GM19025 (cell line): Measurements from ENCODE around the gene CSNK1D.

Experiments used
- ATAC-seq: cut with Tn5 transposase; IDR thresholded peaks from one replicate; pipeline ENCODE4 v1.9.1; 2021; ENCODE audit warnings: mild to moderate bottlenecking, low read depth, moderate library complexity; ENCODE audit not compliant: unreplicated experiment

CSNK1D gene

GRCh38 chr17:82273327-82274133 lies at the start of gene CSNK1D:
Gene CSNK1D, minus strand, starts transcription at chr17:82273700. Its CDS starts 319 bp downstream, at chr17:82273381.
- ATAC-seq, result peak; percentile 69

- no peak for ATAC-seq
Observed at GRCh38 chr17:82322526-82323453, 49.3 kb upstream of the CSNK1D start.

DNA sequence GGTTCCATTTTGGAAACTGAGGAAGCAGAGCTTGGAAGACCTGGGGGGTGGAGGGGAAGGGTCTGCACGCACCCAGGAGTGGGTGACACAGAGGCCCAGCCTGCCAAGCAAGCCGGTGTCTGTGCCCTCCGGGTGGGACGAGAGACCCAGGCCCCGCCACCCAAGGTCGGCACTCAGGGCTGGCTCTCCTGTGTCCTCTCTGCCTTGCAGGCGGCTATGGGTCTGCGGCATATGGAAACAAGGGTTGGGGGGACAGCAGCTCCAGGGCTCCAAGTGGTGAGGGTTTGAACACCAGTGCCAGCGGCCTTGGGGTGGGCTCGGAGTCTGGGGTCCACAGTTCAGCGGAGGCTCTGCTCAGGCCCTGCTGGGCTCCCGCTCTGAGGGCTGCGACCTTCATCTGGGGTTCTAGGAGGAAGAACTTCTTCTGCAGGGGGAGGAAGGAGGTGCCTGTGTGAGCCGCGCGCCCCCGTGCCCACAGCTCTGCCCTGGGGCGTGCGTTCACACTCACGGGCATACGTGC lies 48.5 kb upstream of the CSNK1D start:
- ATAC-seq, result no peak

DNA sequence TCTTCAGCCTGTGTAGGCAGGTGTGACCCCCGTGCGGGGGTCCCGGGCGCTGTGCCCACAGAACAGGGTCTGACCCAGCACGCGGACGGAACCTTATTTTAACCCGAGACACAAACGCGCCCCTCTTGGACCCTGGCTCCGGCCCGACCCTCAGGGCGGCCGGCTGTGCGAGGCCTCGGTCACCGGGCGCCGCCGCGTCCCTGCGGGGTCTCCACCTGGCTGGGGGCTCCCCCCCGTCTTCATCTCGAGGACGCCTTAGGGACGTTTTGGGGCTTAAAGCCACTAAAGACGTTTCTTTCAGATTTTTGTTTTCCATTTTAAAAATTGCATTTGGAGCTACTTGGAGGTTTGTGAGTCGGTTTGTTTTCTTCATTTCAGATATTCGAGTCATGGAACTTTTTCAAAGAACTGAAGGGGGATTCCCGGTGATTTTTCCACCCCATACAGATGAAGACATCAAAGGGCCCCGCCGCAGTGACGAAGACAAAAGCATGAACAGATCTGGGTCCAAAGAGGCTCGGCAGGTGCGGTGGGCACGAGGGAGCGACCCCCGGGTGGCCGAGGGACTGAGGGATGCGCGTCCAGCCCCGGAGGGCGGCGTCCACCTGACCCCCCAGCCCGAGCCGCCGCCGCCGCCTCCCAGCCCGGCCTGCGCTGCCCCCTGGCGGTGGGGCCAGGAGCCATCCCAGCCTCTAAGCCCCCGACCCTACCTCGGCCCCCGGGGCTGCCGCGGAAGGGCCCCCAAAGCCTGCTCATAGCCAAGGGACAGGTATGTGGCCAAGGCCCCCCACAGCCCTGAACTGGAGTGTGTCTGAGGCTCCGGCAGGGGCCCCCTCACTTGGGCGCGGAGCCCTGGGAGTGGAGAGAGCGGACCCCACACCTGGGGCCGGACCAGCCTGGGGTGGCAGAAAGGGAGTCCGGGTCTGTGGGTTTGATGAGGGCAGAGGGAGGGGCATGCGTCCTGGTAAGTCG lies 47.7 kb upstream of the CSNK1D start:
- no peak for ATAC-seq

GRCh38 chr17:82320140-82320840 lies 46.8 kb upstream of the CSNK1D start:
- ATAC-seq, result no peak

DNA sequence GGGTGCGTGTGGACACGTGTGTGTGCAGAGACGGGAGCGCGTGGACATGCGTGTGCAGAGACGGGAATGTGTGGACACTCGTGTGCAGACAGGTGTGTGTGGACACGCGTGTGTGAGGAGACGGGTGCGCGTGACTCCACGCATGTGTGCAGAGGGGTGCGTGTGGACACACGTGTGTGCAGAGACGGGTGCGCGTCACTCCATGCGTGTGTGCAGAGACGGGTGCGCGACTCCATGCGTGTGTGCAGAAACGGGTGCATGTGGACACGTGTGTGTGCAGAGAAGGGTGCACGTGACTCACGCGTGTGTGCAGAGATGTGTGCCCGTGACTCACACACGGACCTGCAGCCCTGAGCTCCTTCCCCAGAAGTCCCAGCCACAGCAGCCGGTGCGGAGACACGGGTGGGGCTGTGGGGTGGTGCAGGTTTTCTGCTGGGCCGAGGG lies 46.1 kb upstream of the CSNK1D start:
- no peak for ATAC-seq

DNA sequence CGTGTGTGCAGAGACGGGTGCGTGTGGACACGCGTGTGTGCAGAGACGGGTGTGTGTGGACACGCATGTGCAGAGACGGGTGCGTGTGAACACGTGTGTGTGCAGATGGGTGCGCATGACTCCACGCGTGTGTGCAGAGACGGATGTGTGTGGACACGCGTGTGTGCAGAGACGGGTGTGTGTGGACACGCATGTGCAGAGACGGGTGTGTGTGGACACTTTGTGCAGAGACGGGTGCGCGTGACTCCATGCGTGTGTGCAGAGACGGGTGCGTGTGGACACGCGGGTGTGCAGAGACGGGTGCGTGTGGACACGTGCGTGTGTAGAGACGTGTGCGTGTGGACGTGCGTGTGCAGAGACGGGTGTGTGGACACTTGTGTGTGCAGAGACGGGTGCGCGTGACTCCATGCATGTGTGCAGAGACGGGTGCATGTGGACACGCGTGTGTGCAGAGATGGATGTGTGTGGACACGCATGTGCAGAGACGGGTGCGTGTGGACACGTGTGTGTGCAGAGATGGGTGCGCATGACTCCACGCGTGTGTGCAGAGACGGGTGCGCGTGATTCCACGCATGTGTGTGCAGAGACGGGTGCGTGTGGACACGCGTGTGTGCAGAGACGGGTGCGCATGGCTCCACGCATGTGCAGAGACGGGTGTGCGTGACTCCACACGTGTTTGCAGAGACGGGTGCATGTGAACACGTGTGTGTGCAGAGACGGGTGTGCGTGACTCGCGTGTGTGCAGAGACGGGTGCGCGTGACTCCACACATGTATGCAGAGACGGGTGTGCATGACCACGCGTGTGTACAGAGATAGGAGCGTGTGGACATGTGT lies 45.5 kb upstream of the CSNK1D start:
- ATAC-seq, result no peak

GRCh38 chr17:82318169-82318498 lies 44.6 kb upstream of the CSNK1D start:
- ATAC-seq, result no peak

- ATAC-seq, result no peak
Observed at GRCh38 chr17:82317394-82318168, 44.1 kb upstream of the CSNK1D start, which contains the start of gene CD7. Gene CD7, minus strand, starts transcription at chr17:82317608. Its CDS starts 113 bp downstream, at chr17:82317495.

DNA sequence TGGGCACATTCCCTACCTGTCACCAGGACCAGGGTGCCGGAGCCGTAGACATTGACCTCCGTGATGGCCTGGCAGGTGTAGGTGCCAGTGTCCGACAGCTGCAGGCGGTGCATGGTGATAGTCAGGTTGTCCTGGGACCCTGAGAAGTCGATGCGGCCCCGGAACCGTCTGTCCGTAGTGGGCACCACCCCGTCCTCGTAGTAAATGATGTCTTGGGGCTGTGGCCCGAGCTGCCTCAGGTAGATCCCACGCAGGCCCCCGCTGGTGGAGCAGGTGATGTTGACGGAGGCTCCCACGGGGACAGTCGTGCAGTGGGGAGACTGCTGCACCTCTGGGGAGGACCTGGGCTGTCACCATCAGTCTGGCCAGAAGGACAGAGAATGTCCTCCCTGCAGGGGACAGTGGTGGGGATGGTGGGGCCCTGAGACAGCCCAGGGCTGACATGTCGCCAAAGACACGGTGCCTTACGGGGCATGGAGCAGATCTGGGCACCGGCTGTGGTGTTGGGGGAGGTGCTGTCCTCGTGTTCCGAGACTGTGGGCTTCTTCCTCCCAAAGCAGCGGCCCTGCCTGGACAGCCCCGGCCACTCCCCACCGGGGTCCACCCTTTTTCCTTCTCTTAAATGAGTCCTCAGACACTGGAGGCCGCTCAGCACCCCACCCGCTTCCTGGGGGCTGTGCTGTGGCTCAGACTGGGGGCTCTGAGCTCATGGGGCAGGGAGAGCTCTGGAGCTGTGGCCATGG lies 43.3 kb upstream of the CSNK1D start:
- no peak for ATAC-seq

DNA sequence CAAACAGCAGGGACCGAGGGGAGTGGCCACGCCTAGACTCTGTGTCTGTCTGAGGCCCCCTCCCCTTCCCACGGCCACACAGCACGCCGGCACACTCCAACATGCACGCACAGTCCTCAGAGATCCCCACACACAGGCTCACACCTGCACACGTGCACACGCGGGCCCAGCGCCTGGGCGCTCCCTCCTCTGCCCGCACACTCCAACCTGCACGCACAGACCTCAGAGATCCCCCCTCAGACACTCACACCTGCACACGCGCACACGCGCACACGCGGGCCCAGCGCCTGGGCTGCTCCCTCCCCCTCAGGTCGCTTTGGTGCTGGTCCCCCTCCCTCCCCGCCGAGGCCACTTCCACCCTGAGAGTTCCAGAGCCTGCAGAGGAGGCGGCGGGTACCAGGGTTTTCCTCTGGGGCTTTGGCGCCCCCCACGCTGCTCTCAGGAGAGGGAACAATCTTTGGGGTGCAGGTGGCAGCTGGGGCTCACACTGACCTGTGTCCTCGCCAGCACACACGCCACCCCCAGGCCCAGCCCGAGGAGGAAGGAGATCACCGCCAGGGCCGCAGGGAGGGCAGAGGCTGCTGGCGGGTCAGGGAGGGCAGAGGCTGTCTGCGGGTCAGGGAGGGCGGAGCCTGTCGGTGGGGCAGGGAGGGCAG lies 42.3 kb upstream of the CSNK1D start:
- no peak for ATAC-seq

- no peak for ATAC-seq
Observed at GRCh38 chr17:82314727-82315605, 41.5 kb upstream of the CSNK1D start.

DNA sequence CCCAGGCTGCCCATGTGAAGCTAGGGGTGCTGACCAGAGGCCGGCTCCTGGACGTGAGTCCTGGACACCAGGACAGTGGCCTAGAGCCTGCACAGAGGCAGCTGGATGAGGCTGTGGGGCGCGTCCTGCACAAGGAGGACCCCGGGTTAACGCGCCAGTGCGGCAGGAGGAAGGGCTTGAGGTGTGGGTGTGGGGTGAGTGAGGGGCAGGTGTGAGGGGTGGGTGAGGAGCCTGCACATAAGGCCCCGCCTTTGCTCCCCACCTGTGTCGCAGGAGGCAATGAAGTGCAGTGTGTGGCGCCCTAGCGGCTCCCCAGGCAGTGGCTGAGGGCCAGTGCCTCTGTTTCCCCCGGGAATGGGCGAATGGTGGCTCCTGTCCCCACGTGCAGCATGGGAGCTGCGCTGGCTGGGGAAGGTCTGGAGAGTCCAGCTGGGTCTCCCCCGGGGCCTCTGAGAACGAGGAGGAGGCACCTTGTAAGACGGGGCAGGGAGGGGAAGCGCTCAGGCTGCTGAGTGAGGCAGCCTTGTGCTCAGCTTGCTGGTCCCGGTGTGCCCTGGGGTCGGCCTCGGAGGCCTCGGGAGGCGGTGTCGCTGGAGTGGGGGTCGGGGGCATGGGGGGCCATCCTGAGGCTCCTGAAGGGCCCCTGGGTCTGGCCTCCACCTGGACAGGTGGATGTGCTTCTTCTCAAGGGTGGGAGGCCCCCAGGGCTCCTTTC lies 40.7 kb upstream of the CSNK1D start:
- ATAC-seq, result no peak

GRCh38 chr17:82313195-82314011 lies 39.9 kb upstream of the CSNK1D start:
- no peak for ATAC-seq
